Renal cortical epithelial cell (primary cell): Measurements from ENCODE around the gene ACTMAP. TPM values are rescaled to one million over a fixed set of nuclear protein-coding genes. Genes with fewer than 3 reads are reported as not detected.

Experiments used
- DNase-seq: peaks from one replicate; pipeline ENCODE4 v3.0.0-alpha.2; 2011; ENCODE audit warnings: low read depth
- total RNA-seq: library from RNA; depleted of rRNA; stranded (reverse); fragments of >200 nt; gene quantifications from 2 replicates; pipeline ENCODE4 v1.2.3, GENCODE V29; 2014

The ACTMAP gene
- total RNA-seq, 1 donor from 2014 or later = 4.5 TPM

- DNase-seq = peak; percentile 38
Measured at GRCh38 chr19:40718774-40719391, 31.4 kb downstream of the ACTMAP start.

DNA sequence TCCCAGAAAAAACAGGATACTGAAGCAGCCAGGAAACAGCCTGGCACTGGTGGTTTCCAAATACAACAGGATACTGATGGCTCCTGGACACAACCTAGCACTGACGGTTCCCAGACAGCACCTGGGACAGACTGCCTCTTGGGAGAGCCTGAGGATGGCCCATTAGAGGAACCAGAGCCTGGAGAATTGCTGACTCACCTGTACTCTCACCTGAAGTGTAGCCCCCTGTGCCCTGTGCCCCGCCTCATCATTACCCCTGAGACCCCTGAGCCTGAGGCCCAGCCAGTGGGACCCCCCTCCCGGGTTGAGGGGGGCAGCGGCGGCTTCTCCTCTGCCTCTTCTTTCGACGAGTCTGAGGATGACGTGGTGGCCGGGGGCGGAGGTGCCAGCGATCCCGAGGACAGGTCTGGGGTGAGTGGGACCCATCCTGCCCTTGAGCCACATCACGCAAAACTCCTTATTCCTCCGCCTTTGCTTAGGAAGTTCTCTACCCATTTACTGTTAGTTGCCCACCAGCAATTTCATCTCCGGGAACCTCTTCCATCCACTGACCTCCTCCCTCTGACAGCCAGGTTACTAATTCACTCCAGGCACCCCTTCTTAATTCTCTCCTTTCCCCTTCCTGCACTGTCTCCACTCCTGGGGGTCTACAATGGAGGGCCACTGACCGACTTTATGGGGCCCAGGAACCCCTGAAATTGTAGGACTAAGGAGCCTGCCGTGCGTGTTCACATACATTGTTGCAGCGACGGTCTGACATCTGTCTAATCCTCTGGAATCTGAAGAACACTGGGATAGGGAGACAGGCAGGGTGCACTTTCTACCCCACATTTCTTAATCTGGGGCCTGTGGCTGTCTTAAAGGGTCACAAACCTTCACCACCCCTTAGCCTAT, 32.1 kb downstream of the ACTMAP start:
- DNase-seq = peak; percentile 14

- peak; percentile 6 for DNase-seq
Measured at GRCh38 chr19:40717325-40717879, 32.9 kb downstream of the ACTMAP start.

DNA sequence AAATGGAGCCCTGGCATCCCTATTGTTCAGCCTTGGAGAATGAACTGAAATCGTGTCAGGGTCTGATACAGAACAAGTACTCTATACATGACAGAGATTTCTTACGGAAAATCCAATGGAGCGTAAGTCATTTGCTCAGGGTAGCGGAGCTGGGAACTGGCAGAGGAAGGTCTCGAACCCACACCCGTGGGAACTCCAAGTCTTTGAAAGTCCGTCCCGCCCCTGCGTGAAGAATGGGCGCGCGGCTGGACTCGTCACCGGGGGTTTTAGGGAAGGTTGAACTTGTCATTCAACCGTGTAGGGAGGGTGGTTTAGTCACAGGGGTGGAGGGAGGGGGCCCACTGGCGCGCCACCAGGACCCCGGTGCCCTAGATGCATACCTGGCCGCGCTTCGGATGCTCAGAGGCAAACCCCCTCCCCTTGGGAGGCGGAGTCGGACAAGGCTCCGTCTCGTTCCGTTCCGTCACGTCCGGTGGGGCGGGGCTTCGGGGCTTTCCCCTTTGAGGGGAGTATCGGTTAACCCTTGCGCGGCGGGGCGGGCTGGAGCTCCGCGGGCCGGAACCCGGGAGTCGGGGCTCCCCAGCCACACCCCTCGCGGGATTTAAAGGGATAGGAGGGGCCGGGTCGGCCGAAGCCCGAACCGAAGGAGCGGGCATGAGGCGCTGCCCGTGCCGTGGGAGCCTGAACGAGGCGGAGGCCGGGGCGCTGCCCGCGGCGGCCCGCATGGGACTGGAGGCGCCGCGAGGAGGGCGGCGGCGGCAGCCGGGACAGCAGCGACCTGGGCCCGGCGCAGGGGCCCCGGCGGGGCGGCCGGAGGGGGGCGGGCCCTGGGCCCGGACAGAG, 33.6 kb downstream of the ACTMAP start, which contains the start of the genes COQ8B and ITPKC:
Gene COQ8B (minus strand): TSS at position 405 of the 843 bp plus-strand sequence. CDS start 2,254 bp downstream, outside the sequence.
Gene ITPKC (plus strand): TSS at position 631 of the 843 bp plus-strand sequence. CDS start 24 bp downstream, at position 655.
- peak; percentile 94 for DNase-seq

DNA sequence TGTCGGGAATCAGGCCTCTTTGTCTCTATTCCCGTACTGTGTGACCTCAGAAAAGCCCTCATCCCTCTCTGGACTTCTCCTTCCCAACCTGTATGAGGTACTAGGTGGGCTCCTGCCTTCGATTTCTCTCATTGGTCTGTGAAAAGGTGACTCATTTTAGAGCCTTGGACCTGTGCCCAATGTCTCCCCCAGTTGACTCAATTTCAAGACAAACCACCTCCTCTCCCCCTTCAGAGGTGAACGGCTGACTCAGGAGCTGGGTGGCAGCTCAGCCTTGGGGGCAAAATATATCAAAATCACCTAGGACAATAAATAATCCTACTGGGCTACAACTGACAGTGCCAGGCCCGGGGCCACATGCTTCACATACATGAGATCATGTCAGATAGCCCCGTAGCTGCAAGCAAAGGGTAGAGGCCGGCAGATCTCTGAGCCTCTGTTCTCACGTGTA, 34.2 kb downstream of the ACTMAP start:
- DNase-seq = peak; percentile 97

- peak; percentile 85 for DNase-seq
Measured at GRCh38 chr19:40714441-40715299, 35.6 kb downstream of the ACTMAP start.

DNA sequence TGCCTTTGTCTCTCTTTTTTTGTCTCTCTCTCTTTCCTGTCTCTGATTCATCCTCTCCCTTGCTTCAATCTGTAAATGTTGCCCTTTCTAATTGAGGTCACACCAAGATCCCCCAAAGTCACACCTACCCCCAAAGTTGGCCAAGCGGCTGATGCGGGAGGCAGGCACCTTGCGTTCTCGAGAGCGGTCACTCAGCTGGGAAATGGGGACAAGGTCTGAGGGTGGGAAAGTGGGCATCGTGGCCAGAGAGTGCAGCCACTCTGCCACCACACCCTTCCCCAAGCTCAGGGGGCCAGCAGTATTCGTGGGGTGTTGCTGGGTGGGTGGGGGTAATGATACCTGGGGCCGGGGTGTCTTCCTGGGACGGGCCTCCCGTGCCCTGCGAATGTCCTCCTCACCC, 36.3 kb downstream of the ACTMAP start:
- no peak for DNase-seq

DNA sequence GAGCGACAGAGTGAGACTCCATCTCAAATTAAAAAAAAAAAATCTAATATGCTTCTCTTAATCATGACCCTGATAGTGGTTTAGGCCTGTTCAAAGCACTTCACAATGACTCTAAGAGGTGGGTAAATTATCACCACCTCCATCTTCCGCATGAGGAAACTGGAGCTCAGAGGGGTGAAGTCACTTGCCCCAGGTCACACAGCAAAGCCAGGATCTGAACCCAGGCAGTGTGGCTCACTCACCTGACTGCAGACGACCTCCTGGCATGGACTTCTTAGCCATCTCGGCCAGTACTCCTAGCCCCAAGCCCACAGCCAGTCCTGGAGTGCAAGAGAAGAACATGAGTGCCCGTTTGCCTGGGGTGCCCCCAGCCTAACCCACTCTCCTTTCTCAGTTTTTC, 40.5 kb downstream of the ACTMAP start:
- no peak for DNase-seq

DNA sequence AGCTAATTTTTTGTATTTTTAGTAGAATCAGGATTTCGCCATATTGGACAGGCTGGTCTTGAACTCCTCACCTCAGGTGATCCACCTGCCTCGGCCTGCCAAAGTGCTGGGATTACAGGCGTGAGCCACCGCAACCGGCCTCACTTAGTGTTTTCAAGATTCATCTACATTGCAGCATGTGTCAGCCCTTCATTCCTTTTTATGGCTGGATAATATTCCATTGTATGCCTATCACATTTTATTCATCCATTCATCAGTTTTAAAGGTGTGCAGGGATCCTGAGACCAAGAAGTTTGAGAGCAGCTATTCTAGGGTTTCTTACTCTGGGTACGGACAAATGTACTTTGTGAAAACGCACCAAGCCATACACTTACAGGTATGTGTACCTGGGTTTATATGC, 42.7 kb downstream of the ACTMAP start:
- no peak for DNase-seq

DNA sequence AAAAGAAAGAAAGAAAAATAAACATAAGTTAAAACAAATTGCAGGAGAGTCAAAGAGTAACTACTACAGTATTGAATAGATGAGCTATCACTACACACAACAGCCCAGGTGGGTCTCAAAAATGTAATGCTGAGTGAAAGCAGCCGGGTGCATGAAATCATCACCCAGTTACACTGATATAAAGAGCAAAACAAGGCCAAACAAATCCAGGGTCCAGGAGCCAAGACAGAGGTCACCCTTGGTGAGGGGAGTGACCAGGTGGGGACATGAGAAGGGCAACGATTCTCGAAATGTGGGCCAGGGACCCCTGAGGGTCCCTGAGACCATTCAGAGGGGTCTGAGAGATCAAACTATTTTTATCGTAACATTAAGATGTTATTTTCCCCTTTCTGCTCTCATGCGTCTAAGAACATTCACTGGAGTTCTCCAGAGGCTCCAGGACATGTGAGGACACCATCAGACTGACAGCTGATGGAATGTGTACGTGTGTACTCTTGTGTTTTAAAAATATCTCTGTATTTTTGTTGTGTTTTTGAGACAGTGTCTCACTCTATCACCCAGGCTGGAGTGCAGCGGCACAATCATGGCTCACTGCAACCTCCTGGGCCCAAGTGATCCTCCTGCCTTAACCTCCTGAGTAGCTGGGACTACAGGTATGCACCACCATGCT, 44.2 kb downstream of the ACTMAP start:
- DNase-seq = no peak

- DNase-seq = no peak
Measured at GRCh38 chr19:40705362-40705651, 45.0 kb downstream of the ACTMAP start.

- no peak for DNase-seq
Measured at GRCh38 chr19:40704491-40705361, 45.6 kb downstream of the ACTMAP start.

DNA sequence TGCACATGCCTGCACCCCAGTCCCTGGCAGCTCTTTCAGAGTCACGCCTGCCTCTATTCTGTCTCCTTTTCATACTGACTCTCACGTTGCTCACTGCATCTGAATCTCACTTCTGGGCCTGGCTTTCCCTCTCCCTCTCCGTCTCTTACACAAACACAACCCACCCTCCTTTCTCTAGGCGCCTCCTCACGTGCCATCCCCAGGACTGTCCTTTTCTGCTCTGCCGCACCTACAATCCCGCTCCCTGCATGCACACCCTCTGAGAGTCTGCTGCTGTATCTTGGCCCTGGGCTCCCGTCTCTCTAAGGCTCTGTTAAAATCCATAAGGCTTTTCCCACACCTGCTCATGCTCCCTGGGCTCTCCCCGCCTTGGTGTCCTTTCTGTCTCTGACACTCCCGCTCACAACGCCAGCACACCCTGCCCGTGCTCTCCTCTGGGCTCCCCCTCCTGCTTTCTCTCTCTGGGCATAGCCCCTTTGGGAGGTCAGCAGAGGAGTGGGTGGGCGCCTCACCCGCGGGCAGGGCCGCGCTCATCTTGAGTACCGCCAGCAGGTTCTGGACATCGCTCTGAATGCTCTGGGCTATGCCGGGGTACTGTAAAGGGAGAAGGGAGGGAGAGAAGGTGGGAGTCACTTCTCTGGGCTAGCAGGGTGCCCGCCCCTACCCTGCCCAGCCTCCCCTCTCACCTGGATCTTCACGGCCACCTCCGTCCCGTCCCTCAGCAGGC, 47.1 kb downstream of the ACTMAP start:
- DNase-seq = no peak

DNA sequence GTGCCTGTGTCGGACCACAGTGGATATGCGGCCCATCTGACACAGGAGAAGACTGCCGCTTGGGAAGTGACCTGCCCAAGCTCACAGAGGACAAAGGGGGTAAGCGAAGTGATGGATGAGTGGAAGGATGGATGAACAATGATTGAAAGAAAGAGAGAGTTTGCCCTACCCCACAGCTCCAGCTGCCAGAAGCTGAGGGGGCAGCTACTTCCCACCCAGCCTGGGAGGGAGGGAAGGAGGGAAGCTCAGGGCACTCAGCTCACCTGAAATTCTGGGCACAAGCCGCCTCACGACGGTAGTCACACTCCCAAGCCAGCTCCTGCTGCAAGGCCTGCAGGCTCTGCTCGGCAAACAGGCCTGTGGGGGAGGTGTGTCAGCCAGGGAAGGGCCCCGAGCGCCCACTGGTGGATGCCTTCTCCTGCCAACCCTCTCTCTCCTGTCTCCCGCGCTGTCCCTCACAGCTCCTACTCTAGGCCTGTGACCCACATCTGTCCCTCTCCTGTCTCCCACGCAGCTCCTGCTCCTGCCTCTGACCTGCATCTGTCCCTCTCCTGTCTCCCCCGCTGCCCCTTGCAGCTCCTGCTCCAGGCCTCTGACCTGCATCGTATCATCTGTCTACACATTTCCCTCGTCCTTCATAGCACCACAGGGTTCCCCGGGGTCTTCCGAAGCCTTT, 47.8 kb downstream of the ACTMAP start:
- DNase-seq = no peak

- DNase-seq = no peak
Measured at GRCh38 chr19:40701758-40702157, 48.5 kb downstream of the ACTMAP start.

- DNase-seq = no peak
Measured at GRCh38 chr19:40700083-40700482, 50.2 kb downstream of the ACTMAP start.

- no peak for DNase-seq
Measured at GRCh38 chr19:40697007-40697406, 53.3 kb downstream of the ACTMAP start.

DNA sequence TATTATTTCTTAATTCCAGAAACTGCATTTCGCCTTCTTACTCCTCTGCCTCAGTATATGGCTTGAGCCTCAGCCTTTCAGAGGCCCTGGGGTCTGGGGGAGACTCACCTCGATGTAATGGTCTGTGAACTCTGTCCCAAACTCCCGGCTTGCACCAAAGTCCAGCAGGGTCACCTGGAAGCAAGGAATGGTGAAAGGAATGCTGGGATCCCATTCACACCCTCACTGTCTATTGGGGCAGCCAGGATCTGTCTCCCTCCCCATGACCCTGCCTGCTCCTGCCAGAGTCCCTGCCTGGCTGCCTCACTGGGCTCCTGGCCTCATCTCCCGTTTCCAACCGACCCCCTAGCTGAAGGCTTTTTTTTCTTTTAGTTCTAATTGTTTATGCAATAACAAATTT, 54.4 kb downstream of the ACTMAP start:
- DNase-seq = no peak
